ENCODE data around the gene CCDC69.

CCDC69 gene

GRCh38 chr5:151134228-151134627 lies 89.7 kb downstream of the CCDC69 start:
- Histone ChIP-seq H3K4me3 (ENCODE audit: low read depth in 1 of 2, low read length in 2 of 2) (no peak overlapping the region), H3K27ac (ENCODE audit: low read depth, low read length) (no peak overlapping the region), H3K4me1 (ENCODE audit: insufficient read depth, low read length) (no peaks in the 10 kb centered on the region), H3K27me3 (ENCODE audit: control insufficient read depth in 1 of 2, insufficient read depth in 2 of 2, low read length in 2 of 2) (no peaks in the 10 kb centered on the region), H3K36me3 (ENCODE audit: insufficient read depth, low read length) (peaks cover 96% of the 10 kb centered on the region), H3K9me3 (ENCODE audit: low read length) (no peaks in the 10 kb centered on the region), H3K9ac (ENCODE audit: low read length) (no peak overlapping the region)

- Histone ChIP-seq H3K9ac (ENCODE audit: low read length) (no peak overlapping the region), H3K27me3 (ENCODE audit: control insufficient read depth in 1 of 2, insufficient read depth in 2 of 2, low read length in 2 of 2) (no peaks in the 10 kb centered on the region), H3K36me3 (ENCODE audit: insufficient read depth, low read length) (peaks cover 95% of the 10 kb centered on the region), H3K27ac (ENCODE audit: low read depth, low read length) (no peak overlapping the region), H3K4me3 (ENCODE audit: low read depth in 1 of 2, low read length in 2 of 2) (no peak overlapping the region), H3K9me3 (ENCODE audit: low read length) (no peaks in the 10 kb centered on the region), H3K4me1 (ENCODE audit: insufficient read depth, low read length) (no peaks in the 10 kb centered on the region)
These were observed 90.9 kb downstream of the CCDC69 start for GRCh38 chr5:151132963-151133362.
